CD4-positive, alpha-beta memory T cell (primary cell): ENCODE measurements around the gene TNNC2. TPM values are rescaled to one million over a fixed set of nuclear protein-coding genes. Genes with fewer than 3 reads are reported as not detected.
A peak's percentile ranks its signal among the peaks of the same experiment; 100 is the strongest.
"Not testable (repeated sequence)": the region's sequence is repeated elsewhere in the genome, so short reads cannot be mapped to it uniquely, and the experiment has no call there.

ENCODE experiments used
- CTCF ChIA-PET: fragments of 350-600 bp; sonication (Branson Sonifier 250); formaldehyde crosslinking; loops from one replicate; lab custom pipeline; 2021; ENCODE audit warnings: inconsistent platforms; ENCODE audit not compliant: partially characterized antibody; lab: Charles Lee
- POLR2A ChIA-PET: fragments of 350-600 bp; sonication (Branson Sonifier 250); formaldehyde crosslinking; loops from one replicate; lab custom pipeline; 2021; ENCODE audit not compliant: partially characterized antibody; lab: Charles Lee
- DNase-seq, 5 donors: peaks; one replicate each; pipeline versions ENCODE4 v3.0.0 to v3.0.0-alpha.2; 2020 to 2022; ENCODE audit warnings: mixed read lengths in 1 of 5
- H3K27ac ChIP-seq: one replicate; pipeline ENCODE4 v1.7.0; 2013; ENCODE audit warnings: low read depth, low read length
- H3K27me3 ChIP-seq: 2 replicates; pipeline ENCODE4 v1.7.0; 2013; ENCODE audit warnings: mild to moderate bottlenecking, low read length, moderate library complexity; ENCODE audit not compliant: insufficient read depth
- H3K36me3 ChIP-seq: 2 replicates; pipeline ENCODE4 v1.7.0; 2013; ENCODE audit warnings: mild to moderate bottlenecking, low read length, moderate library complexity; ENCODE audit not compliant: insufficient read depth
- H3K4me1 ChIP-seq: 2 replicates; pipeline ENCODE4 v1.7.0; 2013; ENCODE audit warnings: mild to moderate bottlenecking, low read length, moderate library complexity; ENCODE audit not compliant: insufficient read depth
- H3K4me3 ChIP-seq, 2 donors: one replicate each; pipeline ENCODE4 v1.7.0; 2013; ENCODE audit warnings: low read length in 2 of 2, mild to moderate bottlenecking in 1 of 2
- H3K9me3 ChIP-seq, 2 donors: one replicate each; pipeline ENCODE4 v1.7.0; 2013; ENCODE audit warnings: low read length in 2 of 2, control low read depth in 1 of 2; ENCODE audit not compliant: control insufficient read depth in 1 of 2
- H3K27ac Mint-ChIP-seq, 7 donors: one replicate each; pipeline ENCODE4 v1.8.0; 2020 to 2021; ENCODE audit warnings: mixed read lengths in 7 of 7, mild to moderate bottlenecking in 6 of 7, inconsistent platforms in 3 of 7, moderate library complexity in 3 of 7
- H3K27me3 Mint-ChIP-seq, 2 donors: one replicate each; pipeline ENCODE4 v1.8.0; 2020 to 2021; ENCODE audit warnings: mixed read lengths in 2 of 2
- H3K36me3 Mint-ChIP-seq, 2 donors: one replicate each; pipeline ENCODE4 v1.8.0; 2020 to 2021; ENCODE audit warnings: mixed read lengths in 2 of 2, inconsistent platforms in 1 of 2, mild to moderate bottlenecking in 1 of 2
- H3K4me1 Mint-ChIP-seq, 4 donors: one replicate each; pipeline ENCODE4 v1.8.0; 2020 to 2021; ENCODE audit warnings: mixed read lengths in 4 of 4, mild to moderate bottlenecking in 1 of 4
- H3K4me3 Mint-ChIP-seq, 8 donors: one replicate each; pipeline ENCODE4 v1.8.0; 2020 to 2021; ENCODE audit warnings: mixed read lengths in 8 of 8, mild to moderate bottlenecking in 7 of 8, moderate library complexity in 6 of 8, inconsistent platforms in 3 of 8
- H3K9me3 Mint-ChIP-seq, 8 donors: one replicate each; pipeline ENCODE4 v1.8.0; 2020 to 2021; ENCODE audit warnings: mixed read lengths in 8 of 8, mild to moderate bottlenecking in 5 of 8, inconsistent platforms in 3 of 8, moderate library complexity in 1 of 8
- intact Hi-C: fragments of 100-400 bp; cut with micrococcal nuclease; formaldehyde crosslinking; loops from one replicate; pipeline ENCODE4 v1.15.1; 2023
- polyA plus RNA-seq, 2 donors: library from polyadenylated mRNA; unstranded; fragments of 300-500 nt; fragmentation: Illumina TruSeq; gene quantifications; one replicate each; pipeline ENCODE4 v1.2.3, GENCODE V29; 2021
- total RNA-seq, 2 experiments: library from RNA; stranded (reverse); gene quantifications; one replicate each; pipeline ENCODE4 v1.2.3, GENCODE V29; 2021

The TNNC2 gene
- total and polyA plus RNA-seq, 4 experiments from 2014 or later = 0.61 to 0.67 TPM; not detected in 2

DNA sequence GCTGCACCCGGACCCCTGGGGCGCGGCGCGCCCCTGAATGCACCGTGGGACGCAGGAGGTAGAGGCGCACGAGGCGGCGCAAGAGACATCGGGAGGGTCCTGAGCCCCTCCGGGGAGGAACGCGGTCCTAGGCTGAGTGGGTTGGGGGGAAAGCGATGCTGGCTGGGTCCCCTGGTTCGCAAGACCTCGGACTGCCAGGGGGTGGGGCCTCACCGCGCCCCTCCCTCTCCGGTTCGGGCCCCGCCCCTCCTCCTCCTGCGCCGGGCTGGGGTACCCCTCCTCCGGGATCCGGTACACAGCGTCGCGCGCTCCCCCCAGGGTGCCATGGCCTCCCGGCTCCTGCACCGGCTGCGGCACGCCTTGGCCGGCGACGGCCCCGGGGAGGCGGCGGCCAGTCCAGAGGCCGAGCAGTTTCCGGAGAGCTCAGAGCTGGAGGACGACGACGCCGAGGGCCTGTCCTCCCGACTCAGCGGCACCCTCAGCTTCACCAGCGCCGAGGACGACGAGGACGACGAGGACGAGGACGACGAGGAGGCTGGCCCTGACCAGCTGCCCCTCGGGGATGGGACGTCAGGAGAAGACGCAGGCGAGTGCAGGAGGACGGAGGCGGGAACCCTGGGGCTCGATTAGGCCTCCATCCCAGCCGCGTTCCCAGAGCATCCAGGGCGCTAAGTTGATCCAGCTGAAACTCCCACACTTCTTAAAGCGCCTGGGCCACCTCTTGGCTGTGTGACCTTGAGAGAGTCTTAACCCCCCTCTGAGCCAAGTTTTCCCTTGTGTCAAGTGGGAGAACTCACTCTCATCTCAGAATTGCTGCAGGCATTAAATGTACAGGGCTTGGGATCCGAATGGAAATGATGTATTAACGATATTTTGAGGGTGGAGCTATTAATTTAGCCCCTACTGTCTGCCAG, 7.0 kb upstream of the TNNC2 start:
- Histone ChIP-seq H3K9me3 (no peaks in the 10 kb centered on the region), H3K4me1 (peaks cover 21% of the 10 kb centered on the region), H3K27ac (peak overlapping the region; percentile 21), H3K27me3 (no peaks in the 10 kb centered on the region), H3K36me3 (no peaks in the 10 kb centered on the region), H3K4me3 (peak overlapping the region in 1 of 2 donors; percentile 64)
- Mint-ChIP-seq H3K36me3 (no peaks in the 10 kb centered on the region), H3K27ac (peak overlapping the region in 3 of 7 donors; percentile 12 to 79 (median 77)), H3K4me1 (peaks cover 7 to 23% (median 13%) of the 10 kb centered on the region in 4 donors), H3K9me3 (no peaks in the 10 kb centered on the region), H3K4me3 (peak overlapping the region; percentile 61 to 85 (median 68)), H3K27me3 (peaks cover 0 to 3% of the 10 kb centered on the region in 2 donors)
- CTCF ChIA-PET = interaction anchor here (1.2 kb wide), 1 partner anchor 136 kb away, joined by 3 read pairs; no protein-coding TSS in a partner anchor
- DNase-seq = peak in 4 of 5 donors; percentile 28 to 43 (median 36)
- POLR2A ChIA-PET = interaction anchor here (0.7 to 2.8 kb wide), 7 partner anchors 10 to 100 kb away, joined by 3 to 17 read pairs (median 4); partner anchors contain the start of genes ACOT8, CTSA, NEURL2 and PCIF1
- intact Hi-C loops = no loop called here

- Histone ChIP-seq H3K4me3 (peak within 1 kb of the TSS; percentile 3 to 64), H3K36me3 (no peaks in the 10 kb centered on the region), H3K4me1 (peaks cover 21% of the 10 kb centered on the region), H3K9me3 (no peaks in the 10 kb centered on the region), H3K27ac (peak within 1 kb of the TSS; percentile 21), H3K27me3 (no peaks in the 10 kb centered on the region)
- CTCF ChIA-PET = interaction anchor here (1.2 to 1.3 kb wide), 2 partner anchors 9 to 137 kb away, joined by 3 to 5 read pairs; no protein-coding TSS in a partner anchor
- peak within 1 kb of the TSS; percentile 4 to 79 (median 13) for H3K27ac Mint-ChIP-seq
- H3K27me3 Mint-ChIP-seq = peaks cover 0 to 3% of the 10 kb centered on the region in 2 donors
- intact Hi-C loops = no loop called here
- POLR2A ChIA-PET = interaction anchor here (0.7 to 2.8 kb wide), 7 partner anchors 10 to 531 kb away, joined by 3 to 17 read pairs (median 5); partner anchors contain the start of genes ACOT8, PCIF1 and ZSWIM3
- no peaks in the 10 kb centered on the region for H3K9me3 Mint-ChIP-seq
- peak within 1 kb of the TSS; percentile 77 to 91 (median 84) for H3K4me3 Mint-ChIP-seq
- H3K36me3 Mint-ChIP-seq = no peaks in the 10 kb centered on the region
- DNase-seq = peak in 2 of 5 donors; percentile 22 to 28
- peaks cover 7 to 23% (median 13%) of the 10 kb centered on the region in 4 donors for H3K4me1 Mint-ChIP-seq
Observed at GRCh38 chr20:45833030-45833882, 6.1 kb upstream of the TNNC2 start, which contains the start of gene SNX21. Gene SNX21, plus strand, starts transcription at chr20:45833799. Its CDS starts 121 bp downstream, at chr20:45833920.

GRCh38 chr20:45832619-45833018, 5.5 kb upstream of the TNNC2 start:
- peaks cover 21% of the 10 kb centered on the region for H3K4me1 ChIP-seq
- POLR2A ChIA-PET = interaction anchor here (0.7 to 2.8 kb wide), 5 partner anchors 9 to 531 kb away, joined by 3 to 17 read pairs (median 5); partner anchors contain the start of genes ACOT8 and PCIF1
- Mint-ChIP-seq H3K9me3 (no peaks in the 10 kb centered on the region), H3K4me3 (peak overlapping the region; percentile 77 to 91 (median 84)), H3K27ac (peak overlapping the region in 1 of 7 donors; percentile 40), H3K4me1 (peaks cover 7 to 23% (median 13%) of the 10 kb centered on the region in 4 donors), H3K36me3 (no peaks in the 10 kb centered on the region), H3K27me3 (peaks cover 0 to 3% of the 10 kb centered on the region in 2 donors)
- no peak for DNase-seq
- intact Hi-C loops = no loop called here
- no peaks in the 10 kb centered on the region for H3K27me3 ChIP-seq
- H3K36me3 ChIP-seq = no peaks in the 10 kb centered on the region
- H3K4me3 ChIP-seq = no peak overlapping the region
- no peak overlapping the region for H3K27ac ChIP-seq
- no peaks in the 10 kb centered on the region for H3K9me3 ChIP-seq
- CTCF ChIA-PET = interaction anchor here (1.2 to 1.3 kb wide), 2 partner anchors 9 to 138 kb away, joined by 3 to 5 read pairs; no protein-coding TSS in a partner anchor

- H3K27ac Mint-ChIP-seq, H3K27me3 ChIP-seq, H3K4me3 ChIP-seq, H3K4me3 Mint-ChIP-seq, H3K36me3 Mint-ChIP-seq, CTCF ChIA-PET, POLR2A ChIA-PET, H3K9me3 ChIP-seq, H3K9me3 Mint-ChIP-seq, H3K36me3 ChIP-seq, H3K27me3 Mint-ChIP-seq, H3K27ac ChIP-seq, intact Hi-C loops, DNase-seq: not testable (repeated sequence)
- peaks cover 9 to 17% (median 10%) of the 10 kb centered on the region in 4 donors for H3K4me1 Mint-ChIP-seq
- peaks cover 13% of the 10 kb centered on the region for H3K4me1 ChIP-seq
Observed at GRCh38 chr20:45829673-45830106, 2.6 kb upstream of the TNNC2 start.

DNA sequence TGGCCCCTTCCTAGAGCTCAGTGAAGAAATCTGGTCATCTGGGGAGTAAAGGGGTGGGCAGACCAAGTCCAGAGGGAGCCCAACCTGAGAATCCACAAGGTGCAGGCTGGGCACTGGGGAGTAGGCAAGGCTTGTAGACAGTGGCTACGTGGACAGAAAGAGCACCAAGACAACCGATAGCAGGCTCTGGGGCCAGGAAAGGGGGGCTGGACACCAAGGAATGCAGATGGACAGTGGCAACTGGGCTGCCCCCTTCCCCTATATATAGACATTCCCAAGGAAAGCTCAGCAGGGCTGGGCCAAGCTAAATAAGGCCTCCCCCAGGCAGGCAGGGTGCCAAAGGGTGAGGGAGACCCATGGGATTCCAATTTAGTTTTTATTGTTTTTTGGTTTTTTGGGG, 1.5 kb upstream of the TNNC2 start:
- ChIA-PET POLR2A (no interaction called here), CTCF (interaction anchor here (1.0 kb wide), 1 partner anchor 142 kb away, joined by 3 read pairs; no protein-coding TSS in a partner anchor)
- intact Hi-C loops = no loop called here
- H3K27me3 Mint-ChIP-seq = peaks cover 6 to 11% of the 10 kb centered on the region in 2 donors
- no peak overlapping the region for H3K4me3 Mint-ChIP-seq
- H3K36me3 Mint-ChIP-seq = no peaks in the 10 kb centered on the region
- H3K27me3 ChIP-seq = no peaks in the 10 kb centered on the region
- H3K4me1 ChIP-seq = peaks cover 6% of the 10 kb centered on the region
- no peaks in the 10 kb centered on the region for H3K9me3 ChIP-seq
- no peak overlapping the region for H3K27ac ChIP-seq
- no peak overlapping the region for H3K27ac Mint-ChIP-seq
- no peak for DNase-seq
- no peaks in the 10 kb centered on the region for H3K36me3 ChIP-seq
- no peak overlapping the region for H3K4me3 ChIP-seq
- no peaks in the 10 kb centered on the region for H3K9me3 Mint-ChIP-seq
- H3K4me1 Mint-ChIP-seq = peaks cover 13 to 23% (median 18%) of the 10 kb centered on the region in 4 donors

GRCh38 chr20:45827712-45828111, 600 bp upstream of the TNNC2 start:
- H3K27me3 Mint-ChIP-seq = peaks cover 6 to 15% of the 10 kb centered on the region in 2 donors
- Histone ChIP-seq H3K4me1 (peaks cover 6% of the 10 kb centered on the region), H3K27me3 (no peaks in the 10 kb centered on the region), H3K36me3 (no peaks in the 10 kb centered on the region), H3K4me3 (no peak overlapping the region), H3K27ac (no peak overlapping the region), H3K9me3 (no peaks in the 10 kb centered on the region)
- ChIA-PET POLR2A (no interaction called here), CTCF (interaction anchor here (0.6 to 1.0 kb wide), 2 partner anchors 21 to 142 kb away, joined by 3 read pairs; no protein-coding TSS in a partner anchor)
- DNase-seq = no peak
- H3K4me3 Mint-ChIP-seq = no peak overlapping the region
- H3K4me1 Mint-ChIP-seq = peaks cover 7 to 18% (median 13%) of the 10 kb centered on the region in 4 donors
- no peaks in the 10 kb centered on the region for H3K36me3 Mint-ChIP-seq
- intact Hi-C loops = no loop called here
- H3K27ac Mint-ChIP-seq = no peak overlapping the region
- H3K9me3 Mint-ChIP-seq = no peaks in the 10 kb centered on the region
